SH-SY5Y (cell line): ENCODE data around the gene TIMP1.

Experiments used
- GATA2 ChIP-seq: IDR thresholded peaks from 2 replicates; pipeline ENCODE4 v1.6.1; 2011; ENCODE audit warnings: mild to moderate bottlenecking, low read depth, low read length
- GATA3 ChIP-seq: IDR thresholded peaks from 2 replicates; pipeline ENCODE4 v1.6.1; 2011; ENCODE audit warnings: low read depth, mild to moderate bottlenecking, low read length, moderate library complexity

GRCh38 chrX:47574076-47574546 is 8.1 kb upstream of the TIMP1 start:
- TF ChIP-seq GATA2 = no peak
- no peak for TF ChIP-seq GATA3
